Measurements from ENCODE around the gene NEK10. TPM values are rescaled to one million over a fixed set of nuclear protein-coding genes. Genes with fewer than 3 reads are reported as not detected.

NEK10 gene
- total RNA-seq, 1 experiment from 2014 or later, result 1.2 TPM

- ATAC-seq, result no peak
- H4K20me1 ChIP-seq (ENCODE audit: insufficient read depth), result no peaks in the 10 kb centered on the region
- intact Hi-C loops (cut with micrococcal nuclease), result no loop called here
- H3K27me3 ChIP-seq (ENCODE audit: insufficient read depth, low read length), result no peaks in the 10 kb centered on the region
- CTCF ChIA-PET, result no interaction called here
- no peaks in the 10 kb centered on the region for H3K79me2 ChIP-seq (ENCODE audit: insufficient read depth, low read length)
- no peak overlapping the region for H3K4me3 ChIP-seq (replicated peaks in 1 of 2; ENCODE audit: low read depth in 1 of 2, low read length in 2 of 2)
- H3K9me2 ChIP-seq (ENCODE audit: insufficient read depth), result no peaks in the 10 kb centered on the region
- TF ChIP-seq ELF1 (IDR thresholded peaks at IDR 0.05; ENCODE audit: borderline replicate concordance, low read depth), result no peak
- TF ChIP-seq REST (IDR thresholded peaks at IDR 0.05; ENCODE audit: low read depth), result no peak
- TF ChIP-seq ZBTB33 (IDR thresholded peaks at IDR 0.05; ENCODE audit: extremely low read depth, insufficient replicate concordance, low read length), result no peak
- TF ChIP-seq ZFX (IDR thresholded peaks at IDR 0.05), result no peak
- TF ChIP-seq SIN3A (IDR thresholded peaks at IDR 0.05; ENCODE audit: low read depth), result no peak
- TF ChIP-seq, protein P1, sequence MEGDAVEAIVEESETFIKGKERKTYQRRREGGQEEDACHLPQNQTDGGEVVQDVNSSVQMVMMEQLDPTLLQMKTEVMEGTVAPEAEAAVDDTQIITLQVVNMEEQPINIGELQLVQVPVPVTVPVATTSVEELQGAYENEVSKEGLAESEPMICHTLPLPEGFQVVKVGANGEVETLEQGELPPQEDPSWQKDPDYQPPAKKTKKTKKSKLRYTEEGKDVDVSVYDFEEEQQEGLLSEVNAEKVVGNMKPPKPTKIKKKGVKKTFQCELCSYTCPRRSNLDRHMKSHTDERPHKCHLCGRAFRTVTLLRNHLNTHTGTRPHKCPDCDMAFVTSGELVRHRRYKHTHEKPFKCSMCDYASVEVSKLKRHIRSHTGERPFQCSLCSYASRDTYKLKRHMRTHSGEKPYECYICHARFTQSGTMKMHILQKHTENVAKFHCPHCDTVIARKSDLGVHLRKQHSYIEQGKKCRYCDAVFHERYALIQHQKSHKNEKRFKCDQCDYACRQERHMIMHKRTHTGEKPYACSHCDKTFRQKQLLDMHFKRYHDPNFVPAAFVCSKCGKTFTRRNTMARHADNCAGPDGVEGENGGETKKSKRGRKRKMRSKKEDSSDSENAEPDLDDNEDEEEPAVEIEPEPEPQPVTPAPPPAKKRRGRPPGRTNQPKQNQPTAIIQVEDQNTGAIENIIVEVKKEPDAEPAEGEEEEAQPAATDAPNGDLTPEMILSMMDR (IDR thresholded peaks at IDR 0.05 in 2 of 3, conservative IDR thresholded peaks at IDR 0.05 in 1 of 3; ENCODE audit: borderline replicate concordance in 1 of 3, insufficient read depth in 1 of 3, low read depth in 2 of 3, low read length in 2 of 3), result no peak
- TF ChIP-seq YY1 (IDR thresholded peaks at IDR 0.05; ENCODE audit: extremely low read depth, insufficient replicate concordance, low read depth, low read length), result no peak
- TF ChIP-seq SRF (IDR thresholded peaks at IDR 0.05; ENCODE audit: low read depth), result no peak
- TF ChIP-seq FOSL1 (IDR thresholded peaks at IDR 0.05; ENCODE audit: low read depth), result no peak
- no peak for TF ChIP-seq POLR2A (IDR thresholded peaks at IDR 0.05; ENCODE audit: borderline replicate concordance, extremely low read depth, insufficient read depth, insufficient read length)
- TF ChIP-seq CBX3 (IDR thresholded peaks at IDR 0.05; ENCODE audit: low read depth), result no peak
- TF ChIP-seq POLR2AphosphoS5 (IDR thresholded peaks at IDR 0.05; ENCODE audit: low read depth, low read length), result no peak
- TF ChIP-seq, protein P2, sequence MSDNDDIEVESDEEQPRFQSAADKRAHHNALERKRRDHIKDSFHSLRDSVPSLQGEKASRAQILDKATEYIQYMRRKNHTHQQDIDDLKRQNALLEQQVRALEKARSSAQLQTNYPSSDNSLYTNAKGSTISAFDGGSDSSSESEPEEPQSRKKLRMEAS (IDR thresholded peaks at IDR 0.05), result no peak
- POLR2A ChIA-PET, result no interaction called here
- RAD21 ChIA-PET (ENCODE audit: low non-redundant PET in 1 of 2, low total read pairs in 2 of 2, uncharacterized antibody in 2 of 2, unreplicated experiment in 2 of 2), result no interaction called here
- H3K9ac ChIP-seq (ENCODE audit: low read length), result no peak overlapping the region
- H3K4me1 ChIP-seq (ENCODE audit: control insufficient read depth in 1 of 2, insufficient read depth in 2 of 2, low read length in 2 of 2), result no peaks in the 10 kb centered on the region
- H3K36me3 ChIP-seq (ENCODE audit: control insufficient read depth in 1 of 2, insufficient read depth in 2 of 2, low read length in 2 of 2), result peaks cover 15 to 25% of the 10 kb centered on the region in 2 experiments; a peak in 2 of 4 replicates
- no peak for DNase-seq (ENCODE audit: low read depth, low spot score)
- H3K27ac ChIP-seq (ENCODE audit: low read depth, low read length), result no peak overlapping the region
- no peaks in the 10 kb centered on the region for H3K9me3 ChIP-seq (ENCODE audit: control insufficient read depth in 1 of 2, insufficient read depth in 1 of 2, low read depth in 1 of 2, low read length in 2 of 2)
- H2AFZ ChIP-seq (ENCODE audit: low read depth, low read length, poor library complexity, severe bottlenecking), result no peak overlapping the region
- no TSS peak for BruUV-seq (replicated peaks)
- H3K4me2 ChIP-seq (ENCODE audit: low read length), result no peak overlapping the region
Observed at GRCh38 chr3:27387625-27388024, 18.4 kb upstream of the NEK10 start.
